SK-N-MC (cell line): ENCODE data around the gene RAD51AP2.

Experiments used
- EZH2 ChIP-seq: fragments of 200-600 bp; sonication (generic); IDR thresholded peaks from one replicate; pipeline ENCODE4 v1.6.1; 2017; ENCODE audit warnings: antibody characterized with exemption
- FOXP2 ChIP-seq: optimal IDR thresholded peaks from 2 replicates; pipeline ENCODE3; 2011; ENCODE audit warnings: mild to moderate bottlenecking, moderate library complexity; ENCODE audit not compliant: insufficient read depth; ENCODE audit errors: extremely low read length, control extremely low read depth
- POLR2AphosphoS5 ChIP-seq: IDR thresholded peaks from 2 replicates; pipeline ENCODE4 v1.6.1; 2012; ENCODE audit warnings: mild to moderate bottlenecking, low read depth, low read length, borderline replicate concordance

GRCh38 chr2:17476064-17476463 lies 42.2 kb downstream of the RAD51AP2 start:
- TF ChIP-seq EZH2 (no peak), POLR2AphosphoS5 (no peak), FOXP2 (no peak)
